ENCODE results near the gene GPLD1.

Gene GPLD1

GRCh38 chr6:24444588-24444987 lies 44.8 kb downstream of the GPLD1 start:
- Histone ChIP-seq H3K9me3 (ENCODE audit: low read depth, low read length) (no peaks in the 10 kb centered on the region), H3K4me3 (no peak overlapping the region), H3K9ac (ENCODE audit: insufficient read length) (no peak overlapping the region), H3K36me3 (ENCODE audit: insufficient read depth, low read length) (no peaks in the 10 kb centered on the region), H3K27ac (no peak overlapping the region)
- no peak for DNase-seq (ENCODE audit: low read depth, low spot score)
- TF ChIP-seq EZH2 (IDR thresholded peaks at IDR 0.05) (no peak), POLR2AphosphoS5 (IDR thresholded peaks at IDR 0.05; ENCODE audit: borderline replicate concordance, low read depth, low read length) (no peak)

- TF ChIP-seq FOXP2 (optimal IDR thresholded peaks at IDR 0.05; ENCODE audit: control extremely low read depth, extremely low read length, insufficient read depth): no peak
- no peak for TF ChIP-seq EZH2 (IDR thresholded peaks at IDR 0.05)
- TF ChIP-seq POLR2AphosphoS5 (IDR thresholded peaks at IDR 0.05; ENCODE audit: borderline replicate concordance, low read depth, low read length): no peak
- DNase-seq (ENCODE audit: low read depth, low spot score): no peak
- Histone ChIP-seq H3K9ac (ENCODE audit: insufficient read length) (no peak overlapping the region), H3K4me3 (no peak overlapping the region), H3K9me3 (ENCODE audit: low read depth, low read length) (no peaks in the 10 kb centered on the region), H3K27ac (no peak overlapping the region), H3K36me3 (ENCODE audit: insufficient read depth, low read length) (no peaks in the 10 kb centered on the region)
Observed at GRCh38 chr6:24441599-24441904, 47.8 kb downstream of the GPLD1 start.

GRCh38 chr6:24440897-24441598 lies 48.3 kb downstream of the GPLD1 start:
- Histone ChIP-seq H3K9me3 (ENCODE audit: low read depth, low read length) (no peaks in the 10 kb centered on the region), H3K27ac (no peak overlapping the region), H3K4me3 (no peak overlapping the region), H3K36me3 (ENCODE audit: insufficient read depth, low read length) (no peaks in the 10 kb centered on the region), H3K9ac (ENCODE audit: insufficient read length) (no peak overlapping the region)
- no peak for DNase-seq (ENCODE audit: low read depth, low spot score)
- TF ChIP-seq EZH2 (IDR thresholded peaks at IDR 0.05) (no peak), POLR2AphosphoS5 (IDR thresholded peaks at IDR 0.05; ENCODE audit: borderline replicate concordance, low read depth, low read length) (no peak), FOXP2 (optimal IDR thresholded peaks at IDR 0.05; ENCODE audit: control extremely low read depth, extremely low read length, insufficient read depth) (no peak)

GRCh38 chr6:24439858-24440539 lies 49.4 kb downstream of the GPLD1 start:
- no peak overlapping the region for H3K27ac ChIP-seq
- H3K36me3 ChIP-seq (ENCODE audit: insufficient read depth, low read length): no peaks in the 10 kb centered on the region
- H3K4me3 ChIP-seq: no peak overlapping the region
- no peak for DNase-seq (ENCODE audit: low read depth, low spot score)
- H3K9me3 ChIP-seq (ENCODE audit: low read depth, low read length): no peaks in the 10 kb centered on the region
- TF ChIP-seq POLR2AphosphoS5 (IDR thresholded peaks at IDR 0.05; ENCODE audit: borderline replicate concordance, low read depth, low read length): no peak
- H3K9ac ChIP-seq (ENCODE audit: insufficient read length): no peak overlapping the region

GRCh38 chr6:24436979-24437378 lies 52.4 kb downstream of the GPLD1 start:
- no peak overlapping the region for H3K4me3 ChIP-seq
- H3K9me3 ChIP-seq (ENCODE audit: low read depth, low read length): no peaks in the 10 kb centered on the region
- no peaks in the 10 kb centered on the region for H3K36me3 ChIP-seq (ENCODE audit: insufficient read depth, low read length)
- H3K9ac ChIP-seq (ENCODE audit: insufficient read length): no peak overlapping the region
- DNase-seq (ENCODE audit: low read depth, low spot score): no peak
- TF ChIP-seq FOXP2 (optimal IDR thresholded peaks at IDR 0.05; ENCODE audit: control extremely low read depth, extremely low read length, insufficient read depth) (no peak), EZH2 (IDR thresholded peaks at IDR 0.05) (no peak), POLR2AphosphoS5 (IDR thresholded peaks at IDR 0.05; ENCODE audit: borderline replicate concordance, low read depth, low read length) (no peak)
- no peak overlapping the region for H3K27ac ChIP-seq

GRCh38 chr6:24432611-24433010 lies 56.8 kb downstream of the GPLD1 start:
- Histone ChIP-seq H3K9ac (ENCODE audit: insufficient read length) (no peak overlapping the region), H3K9me3 (ENCODE audit: low read depth, low read length) (no peaks in the 10 kb centered on the region), H3K36me3 (ENCODE audit: insufficient read depth, low read length) (no peaks in the 10 kb centered on the region), H3K4me3 (no peak overlapping the region), H3K27ac (no peak overlapping the region)
- DNase-seq (ENCODE audit: low read depth, low spot score): no peak
- TF ChIP-seq POLR2AphosphoS5 (IDR thresholded peaks at IDR 0.05; ENCODE audit: borderline replicate concordance, low read depth, low read length): no peak
- TF ChIP-seq EZH2 (IDR thresholded peaks at IDR 0.05): no peak
- TF ChIP-seq FOXP2 (optimal IDR thresholded peaks at IDR 0.05; ENCODE audit: control extremely low read depth, extremely low read length, insufficient read depth): no peak

GRCh38 chr6:24431045-24431451 lies 58.3 kb downstream of the GPLD1 start:
- TF ChIP-seq FOXP2 (optimal IDR thresholded peaks at IDR 0.05; ENCODE audit: control extremely low read depth, extremely low read length, insufficient read depth) (no peak), EZH2 (IDR thresholded peaks at IDR 0.05) (no peak), POLR2AphosphoS5 (IDR thresholded peaks at IDR 0.05; ENCODE audit: borderline replicate concordance, low read depth, low read length) (no peak)
- Histone ChIP-seq H3K9me3 (ENCODE audit: low read depth, low read length) (no peaks in the 10 kb centered on the region), H3K4me3 (no peak overlapping the region), H3K27ac (no peak overlapping the region), H3K9ac (ENCODE audit: insufficient read length) (no peak overlapping the region), H3K36me3 (ENCODE audit: insufficient read depth, low read length) (0 out of 2 replicates have a peak, but pooled peaks cover 5% of the 10 kb centered on the region)
- DNase-seq (ENCODE audit: low read depth, low spot score): peak; percentile 44

GRCh38 chr6:24430086-24430485 lies 59.3 kb downstream of the GPLD1 start:
- no peaks in the 10 kb centered on the region for H3K9me3 ChIP-seq (ENCODE audit: low read depth, low read length)
- no peak overlapping the region for H3K4me3 ChIP-seq
- no peak for TF ChIP-seq EZH2 (IDR thresholded peaks at IDR 0.05)
- TF ChIP-seq POLR2AphosphoS5 (IDR thresholded peaks at IDR 0.05; ENCODE audit: borderline replicate concordance, low read depth, low read length): no peak
- no peak for TF ChIP-seq FOXP2 (optimal IDR thresholded peaks at IDR 0.05; ENCODE audit: control extremely low read depth, extremely low read length, insufficient read depth)
- H3K36me3 ChIP-seq (ENCODE audit: insufficient read depth, low read length): peaks cover 14% of the 10 kb centered on the region
- no peak overlapping the region for H3K9ac ChIP-seq (ENCODE audit: insufficient read length)
- DNase-seq (ENCODE audit: low read depth, low spot score): no peak
- H3K27ac ChIP-seq: no peak overlapping the region

GRCh38 chr6:24429146-24429545 lies 60.2 kb downstream of the GPLD1 start:
- Histone ChIP-seq H3K27ac (no peak overlapping the region), H3K9ac (ENCODE audit: insufficient read length) (no peak overlapping the region), H3K36me3 (ENCODE audit: insufficient read depth, low read length) (peaks cover 23% of the 10 kb centered on the region), H3K9me3 (ENCODE audit: low read depth, low read length) (no peaks in the 10 kb centered on the region), H3K4me3 (no peak overlapping the region)
- no peak for DNase-seq (ENCODE audit: low read depth, low spot score)
- TF ChIP-seq POLR2AphosphoS5 (IDR thresholded peaks at IDR 0.05; ENCODE audit: borderline replicate concordance, low read depth, low read length): no peak
- TF ChIP-seq FOXP2 (optimal IDR thresholded peaks at IDR 0.05; ENCODE audit: control extremely low read depth, extremely low read length, insufficient read depth): no peak
- TF ChIP-seq EZH2 (IDR thresholded peaks at IDR 0.05): no peak
